Left kidney (tissue), 8 donors: ENCODE data around the gene ARFGAP3. TPM values are rescaled to one million over a fixed set of nuclear protein-coding genes. Genes with fewer than 3 reads are reported as not detected.

ENCODE experiments used
- DNase-seq: peaks from one replicate; pipeline ENCODE4 v3.0.0-alpha.2; 2013
- long read RNA-seq, 8 donors: transcript quantifications; one replicate each; lab custom pipeline, GENCODE V29; 2026
- polyA plus RNA-seq: library from polyadenylated mRNA; unstranded; fragments of 120-200 nt; gene quantifications from one replicate; pipeline ENCODE4 v1.2.1, GENCODE V29; 2013; ENCODE audit not compliant: insufficient read length

ARFGAP3 gene
- 52.4 TPM for polyA plus RNA-seq
- long read RNA-seq, donor 1, transcript ARFGAP3-201 (16 exons, 2,857 nt): major isoform, 10 of 23 reads
- long read RNA-seq, donor 1, partial matches to known transcripts: 12 of 23 reads
- long read RNA-seq, donor 1, other reads (novel, unspliced or antisense): 0 of 23 reads
- long read RNA-seq, donor 2, transcript ARFGAP3-201 (16 exons, 2,857 nt): major isoform, 11 of 32 reads
- long read RNA-seq, donor 2, partial matches to known transcripts: 21 of 32 reads
- long read RNA-seq, donor 2, other reads (novel, unspliced or antisense): 0 of 32 reads
- long read RNA-seq, donor 3, partial matches to known transcripts: 17 of 19 reads
- long read RNA-seq, donor 3, other reads (novel, unspliced or antisense): 0 of 19 reads
- long read RNA-seq, donor 4, partial matches to known transcripts: 0 of 1 reads
- long read RNA-seq, donor 4, other reads (novel, unspliced or antisense): 0 of 1 reads
- long read RNA-seq, donor 5, transcript ARFGAP3-201 (16 exons, 2,857 nt): major isoform, 16 of 46 reads
- long read RNA-seq, donor 5, partial matches to known transcripts: 30 of 46 reads
- long read RNA-seq, donor 5, other reads (novel, unspliced or antisense): 0 of 46 reads
- long read RNA-seq, donor 6, transcript ARFGAP3-201 (16 exons, 2,857 nt): major isoform, 9 of 21 reads
- long read RNA-seq, donor 6, partial matches to known transcripts: 12 of 21 reads
- long read RNA-seq, donor 6, other reads (novel, unspliced or antisense): 0 of 21 reads
- long read RNA-seq, donor 7, transcript ARFGAP3-201 (16 exons, 2,857 nt): major isoform, 10 of 35 reads
- long read RNA-seq, donor 7, partial matches to known transcripts: 25 of 35 reads
- long read RNA-seq, donor 7, other reads (novel, unspliced or antisense): 0 of 35 reads
- long read RNA-seq, donor 8, transcript ARFGAP3-201 (16 exons, 2,857 nt): major isoform, 10 of 15 reads
- long read RNA-seq, donor 8, partial matches to known transcripts: 5 of 15 reads
- long read RNA-seq, donor 8, other reads (novel, unspliced or antisense): 0 of 15 reads

GRCh38 chr22:42856865-42857704 is at the start of gene ARFGAP3:
ARFGAP3 (minus strand) TSS chr22:42857273; CDS start chr22:42857182, 91 bp downstream.
- peak; percentile 92 for DNase-seq

GRCh38 chr22:42905702-42906183 is 48.7 kb upstream of the ARFGAP3 start:
- DNase-seq: no peak

GRCh38 chr22:42905217-42905616 is 48.1 kb upstream of the ARFGAP3 start:
- no peak for DNase-seq

GRCh38 chr22:42904050-42904449 is 47.0 kb upstream of the ARFGAP3 start:
- DNase-seq: no peak

GRCh38 chr22:42902875-42903510 is 45.9 kb upstream of the ARFGAP3 start:
- peak; percentile 66 for DNase-seq

- no peak for DNase-seq
These were observed 44.9 kb upstream of the ARFGAP3 start for GRCh38 chr22:42901790-42902508.

GRCh38 chr22:42897960-42898359 is 40.9 kb upstream of the ARFGAP3 start:
- no peak for DNase-seq

- DNase-seq: no peak
These were observed 38.5 kb upstream of the ARFGAP3 start for GRCh38 chr22:42895541-42895981.

GRCh38 chr22:42895087-42895486 is 38.0 kb upstream of the ARFGAP3 start:
- DNase-seq: peak; percentile 26

- no peak for DNase-seq
These were observed 36.5 kb upstream of the ARFGAP3 start for GRCh38 chr22:42893371-42894150.

- DNase-seq: no peak
These were observed 35.7 kb upstream of the ARFGAP3 start for GRCh38 chr22:42892571-42893316.

- no peak for DNase-seq
These were observed 35.1 kb upstream of the ARFGAP3 start for GRCh38 chr22:42892156-42892555.

- DNase-seq: no peak
These were observed 34.6 kb upstream of the ARFGAP3 start for GRCh38 chr22:42891696-42892095.

- DNase-seq: no peak
These were observed 33.9 kb upstream of the ARFGAP3 start for GRCh38 chr22:42891008-42891407.

- DNase-seq: no peak
These were observed 32.2 kb upstream of the ARFGAP3 start for GRCh38 chr22:42889304-42889703.

- DNase-seq: no peak
These were observed 30.7 kb upstream of the ARFGAP3 start for GRCh38 chr22:42887523-42888507.

GRCh38 chr22:42887120-42887519 is 30.0 kb upstream of the ARFGAP3 start:
- no peak for DNase-seq
